Nucleus accumbens (tissue), 56 donors: ENCODE data around the gene RTN4RL2.

Experiments
- DNase-seq, 56 donors: peaks; one replicate each; lab custom pipeline; 2025; lab: John Stamatoyannopoulos, UW

RTN4RL2 gene

GRCh38 chr11:57460758-57461749, 726 bp downstream of the RTN4RL2 start:
- no peak for DNase-seq

GRCh38 chr11:57461841-57462489, 1.6 kb downstream of the RTN4RL2 start:
- no peak for DNase-seq

GRCh38 chr11:57462597-57462996, 2.3 kb downstream of the RTN4RL2 start:
- DNase-seq, result no peak

- no peak for DNase-seq
Observed at GRCh38 chr11:57463671-57464538, 3.6 kb downstream of the RTN4RL2 start.

GRCh38 chr11:57464539-57465181, 4.3 kb downstream of the RTN4RL2 start:
- no peak for DNase-seq

- no peak for DNase-seq
Observed at GRCh38 chr11:57466680-57467079, 6.4 kb downstream of the RTN4RL2 start.

GRCh38 chr11:57467508-57468157, 7.3 kb downstream of the RTN4RL2 start:
- DNase-seq, result no peak

- no peak for DNase-seq
Observed at GRCh38 chr11:57468276-57468675, 7.9 kb downstream of the RTN4RL2 start.

GRCh38 chr11:57469268-57469667, 8.9 kb downstream of the RTN4RL2 start:
- no peak for DNase-seq

GRCh38 chr11:57471496-57471895, 11.2 kb downstream of the RTN4RL2 start:
- DNase-seq, result no peak

- no peak for DNase-seq
Observed at GRCh38 chr11:57473285-57473841, 13.0 kb downstream of the RTN4RL2 start.

GRCh38 chr11:57474017-57474802, 13.9 kb downstream of the RTN4RL2 start:
- no peak for DNase-seq

GRCh38 chr11:57474803-57475115, 14.4 kb downstream of the RTN4RL2 start:
- no peak for DNase-seq

- DNase-seq, result no peak
Observed at GRCh38 chr11:57475191-57475590, 14.9 kb downstream of the RTN4RL2 start.

GRCh38 chr11:57475671-57476046, 15.3 kb downstream of the RTN4RL2 start:
- no peak for DNase-seq

GRCh38 chr11:57476047-57476756, 15.9 kb downstream of the RTN4RL2 start:
- peak in 2 of 56 donors; percentile 24 to 40 for DNase-seq

- DNase-seq, result peak in 3 of 56 donors; percentile 6 to 40 (median 20)
Observed at GRCh38 chr11:57476757-57477506, 16.6 kb downstream of the RTN4RL2 start.
